Adipocyte (in vitro differentiated cells): Measurements from ENCODE around the gene SKIC2.
"Not testable (repeated sequence)": the region's sequence is repeated elsewhere in the genome, so short reads cannot be mapped to it uniquely, and the experiment has no call there.

Experiments used
- DNase-seq: peaks from one replicate; pipeline ENCODE4 v3.0.0-alpha.2; 2015; ENCODE audit warnings: low read depth
- H3K27me3 ChIP-seq: replicated peaks from 2 replicates; pipeline ENCODE4 v1.7.0; 2013; ENCODE audit warnings: mild to moderate bottlenecking, low read length, moderate library complexity; ENCODE audit not compliant: control insufficient read depth, insufficient read depth
- H3K36me3 ChIP-seq: 2 replicates; pipeline ENCODE4 v1.7.0; 2013; ENCODE audit warnings: low read length, mild to moderate bottlenecking, moderate library complexity; ENCODE audit not compliant: control insufficient read depth, insufficient read depth, severe bottlenecking
- H3K4me1 ChIP-seq: 2 replicates; pipeline ENCODE4 v1.7.0; 2013; ENCODE audit warnings: mild to moderate bottlenecking, low read length, moderate library complexity; ENCODE audit not compliant: control insufficient read depth, insufficient read depth
- H3K4me3 ChIP-seq: 2 replicates; pipeline ENCODE4 v1.7.0; 2013; ENCODE audit warnings: mild to moderate bottlenecking, low read length, moderate library complexity
- H3K9ac ChIP-seq: 2 replicates; pipeline ENCODE4 v1.7.0; 2013; ENCODE audit warnings: mild to moderate bottlenecking, low read length, moderate library complexity
- H3K9me3 ChIP-seq: 2 replicates; pipeline ENCODE4 v1.7.0; 2013; ENCODE audit warnings: mild to moderate bottlenecking, low read length, moderate library complexity; ENCODE audit not compliant: control insufficient read depth

SKIC2 gene

DNA sequence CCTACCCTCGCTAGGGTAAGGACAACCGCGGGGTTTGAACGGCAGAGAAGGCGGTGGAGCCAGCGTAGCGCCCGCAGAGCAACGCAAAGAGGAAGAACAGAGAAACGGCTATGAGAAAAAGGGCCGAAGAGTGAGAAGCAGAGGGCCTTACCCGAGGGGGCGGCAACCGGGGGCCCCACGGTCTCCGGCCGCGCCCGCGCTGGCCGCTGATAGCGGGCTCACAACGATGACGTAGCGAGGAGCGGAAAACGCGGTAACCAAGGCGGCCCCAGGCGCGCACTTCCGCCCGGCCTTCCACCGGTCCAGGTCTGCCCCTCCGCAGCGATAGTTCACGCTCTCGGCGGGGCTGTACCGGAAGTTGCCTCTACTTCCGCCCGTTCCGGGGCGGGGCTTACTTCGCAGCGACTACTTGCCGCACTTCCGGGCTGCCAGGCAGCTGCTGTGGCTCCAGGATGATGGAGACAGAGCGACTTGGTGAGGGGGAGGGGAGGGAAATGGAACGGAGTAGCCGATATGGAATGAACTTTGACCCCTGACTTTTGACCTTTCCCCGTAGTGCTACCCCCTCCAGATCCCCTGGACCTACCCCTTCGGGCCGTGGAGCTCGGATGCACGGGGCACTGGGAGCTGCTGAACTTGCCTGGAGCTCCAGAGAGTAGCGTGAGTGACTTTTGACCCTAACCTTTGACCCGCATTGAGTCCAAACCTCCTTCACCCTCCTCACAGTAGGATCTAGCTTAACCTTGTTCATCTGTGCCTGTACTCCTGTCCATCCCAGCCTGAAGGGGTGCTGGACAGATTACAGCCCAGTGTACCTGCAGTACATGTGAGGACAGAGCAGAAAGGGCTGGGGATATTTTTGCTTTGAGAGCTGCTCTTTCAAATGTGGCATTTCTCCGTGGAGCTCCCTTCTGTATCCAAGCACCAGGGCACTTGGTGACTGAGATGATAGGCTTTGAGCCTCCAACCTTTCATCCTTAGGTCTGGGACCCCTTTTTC, at the start of gene SKIC2, which contains the start of gene NELFE:
SKIC2 (plus strand) TSS at position 435 of the 999 bp plus-strand sequence; CDS start at position 453, 18 bp downstream.
NELFE (minus strand) TSS at position 231 of the 999 bp plus-strand sequence. CDS start 525 bp downstream, outside the sequence.
- H3K36me3 ChIP-seq: peaks cover 64% of the 10 kb centered on the region
- H3K9ac ChIP-seq: peak within 1 kb of the TSS; percentile 99
- peak within 1 kb of the TSS; percentile 99 for H3K4me3 ChIP-seq
- H3K9me3 ChIP-seq: no peaks in the 10 kb centered on the region
- H3K27me3 ChIP-seq: no peaks in the 10 kb centered on the region
- DNase-seq: peak; percentile 99
- peaks cover 18% of the 10 kb centered on the region for H3K4me1 ChIP-seq

DNA sequence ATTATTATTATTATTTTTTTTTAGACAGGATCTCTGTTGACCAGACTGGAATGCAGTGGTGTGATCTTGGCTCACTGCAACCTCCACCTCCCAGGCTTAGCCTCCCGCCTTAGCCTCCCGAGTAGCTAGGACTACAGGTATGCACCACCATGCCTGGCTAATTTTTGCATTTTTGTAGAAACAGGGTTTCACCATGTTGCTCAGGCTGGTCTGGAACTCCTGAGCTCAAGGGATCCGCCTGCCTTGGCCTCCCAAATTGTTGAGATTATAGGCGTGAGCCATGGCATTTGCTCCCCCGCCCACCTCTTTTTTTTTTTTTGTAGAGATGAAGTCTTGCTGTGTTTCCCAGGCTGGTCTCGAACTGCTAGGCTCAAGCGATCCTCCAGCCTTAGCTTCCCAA, 49.7 kb upstream of the SKIC2 start:
- peaks cover 31% of the 10 kb centered on the region for H3K4me1 ChIP-seq
- H3K9me3 ChIP-seq, H3K36me3 ChIP-seq, H3K4me3 ChIP-seq, H3K9ac ChIP-seq, DNase-seq, H3K27me3 ChIP-seq: not testable (repeated sequence)

DNA sequence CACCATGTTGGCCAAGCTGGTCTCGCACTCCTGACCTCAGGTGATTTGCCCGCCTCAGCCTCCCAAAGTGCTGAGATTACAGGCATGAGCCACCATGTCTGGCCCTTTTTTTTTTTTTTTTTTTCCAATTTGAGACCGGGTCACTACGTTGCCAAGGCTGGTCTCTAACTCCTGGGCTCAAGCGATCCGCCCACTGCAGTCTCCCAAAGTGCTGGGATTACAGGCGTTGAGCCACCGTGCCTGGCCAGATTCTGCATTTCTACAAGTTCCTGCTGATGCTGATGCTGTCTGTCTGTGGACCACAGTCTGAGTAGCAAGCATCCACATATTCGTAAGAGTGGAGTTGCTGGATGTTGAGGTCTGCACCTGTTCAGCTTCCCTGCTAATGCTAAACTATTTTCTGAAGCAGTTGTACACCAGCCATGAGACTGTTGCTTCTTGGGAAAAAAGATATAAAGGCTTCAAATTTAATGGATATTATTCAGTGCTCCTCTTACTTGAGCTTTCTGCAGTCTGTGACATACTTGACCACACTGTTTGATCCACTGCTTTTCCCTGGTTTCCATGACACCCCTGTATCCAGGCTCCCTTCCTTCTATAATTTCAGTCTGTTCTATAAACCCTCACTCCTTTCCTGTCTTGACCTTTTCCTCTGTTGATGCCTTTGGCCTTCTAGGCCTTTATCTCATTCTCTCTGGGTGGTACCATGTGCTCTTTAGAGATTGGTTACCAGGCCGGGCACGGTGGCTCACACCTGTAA, 47.0 kb upstream of the SKIC2 start:
- H3K27me3 ChIP-seq: no peaks in the 10 kb centered on the region

DNA sequence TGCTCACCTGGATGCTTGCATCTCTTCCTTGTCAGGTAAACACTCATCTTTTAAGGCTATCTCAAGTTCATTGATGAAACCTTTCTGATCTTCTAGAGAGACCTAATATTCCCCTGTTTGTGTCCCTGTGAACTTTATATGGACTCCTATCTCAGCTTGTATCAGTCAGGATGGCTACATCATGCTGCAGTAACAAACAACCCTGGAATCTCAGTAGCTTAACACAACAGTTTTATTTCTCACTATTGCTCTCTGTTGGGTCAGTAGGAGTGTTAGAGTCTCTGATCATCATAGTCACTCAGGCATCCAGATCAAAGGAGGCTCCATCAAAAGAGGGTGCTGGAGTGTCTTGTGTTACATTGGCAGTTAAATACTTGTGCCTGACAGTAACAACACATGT, 43.6 kb upstream of the SKIC2 start:
- H3K27me3 ChIP-seq: no peaks in the 10 kb centered on the region
- no peak for DNase-seq
- peaks cover 11% of the 10 kb centered on the region for H3K4me1 ChIP-seq
- H3K4me3 ChIP-seq: no peak overlapping the region
- H3K9ac ChIP-seq: no peak overlapping the region
- no peaks in the 10 kb centered on the region for H3K9me3 ChIP-seq
- H3K36me3 ChIP-seq: no peaks in the 10 kb centered on the region

More for the DNA sequence above, 47.0 kb upstream of the SKIC2 start:
- Histone ChIP-seq H3K36me3 (no peaks in the 10 kb centered on the region), H3K9me3 (no peaks in the 10 kb centered on the region), H3K4me1 (peaks cover 29% of the 10 kb centered on the region), H3K9ac (no peak overlapping the region), H3K4me3 (no peak overlapping the region)
- no peak for DNase-seq

DNA sequence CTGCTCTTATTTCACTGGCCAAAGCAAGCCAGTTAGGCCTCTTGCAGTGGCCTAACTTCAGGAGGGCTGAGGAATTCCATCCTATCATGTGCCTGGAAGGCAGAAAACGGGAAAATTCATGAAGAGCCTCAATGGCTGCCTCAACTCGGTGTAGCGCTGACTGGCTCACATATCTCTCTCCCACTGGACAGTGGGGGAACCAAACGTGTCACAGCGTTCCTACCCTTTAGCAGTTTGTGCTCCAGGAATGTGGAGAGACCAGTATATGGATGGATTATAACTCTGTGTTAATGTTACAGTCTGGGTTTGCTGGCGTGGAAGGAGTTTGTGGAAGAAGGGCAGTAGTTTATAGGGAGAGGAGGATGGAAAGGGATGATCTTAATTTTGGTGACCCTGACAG, 43.2 kb upstream of the SKIC2 start:
- no peaks in the 10 kb centered on the region for H3K36me3 ChIP-seq
- no peaks in the 10 kb centered on the region for H3K27me3 ChIP-seq
- no peak overlapping the region for H3K9ac ChIP-seq
- no peak overlapping the region for H3K4me3 ChIP-seq
- H3K4me1 ChIP-seq: peaks cover 10% of the 10 kb centered on the region
- no peaks in the 10 kb centered on the region for H3K9me3 ChIP-seq
- DNase-seq: no peak

DNA sequence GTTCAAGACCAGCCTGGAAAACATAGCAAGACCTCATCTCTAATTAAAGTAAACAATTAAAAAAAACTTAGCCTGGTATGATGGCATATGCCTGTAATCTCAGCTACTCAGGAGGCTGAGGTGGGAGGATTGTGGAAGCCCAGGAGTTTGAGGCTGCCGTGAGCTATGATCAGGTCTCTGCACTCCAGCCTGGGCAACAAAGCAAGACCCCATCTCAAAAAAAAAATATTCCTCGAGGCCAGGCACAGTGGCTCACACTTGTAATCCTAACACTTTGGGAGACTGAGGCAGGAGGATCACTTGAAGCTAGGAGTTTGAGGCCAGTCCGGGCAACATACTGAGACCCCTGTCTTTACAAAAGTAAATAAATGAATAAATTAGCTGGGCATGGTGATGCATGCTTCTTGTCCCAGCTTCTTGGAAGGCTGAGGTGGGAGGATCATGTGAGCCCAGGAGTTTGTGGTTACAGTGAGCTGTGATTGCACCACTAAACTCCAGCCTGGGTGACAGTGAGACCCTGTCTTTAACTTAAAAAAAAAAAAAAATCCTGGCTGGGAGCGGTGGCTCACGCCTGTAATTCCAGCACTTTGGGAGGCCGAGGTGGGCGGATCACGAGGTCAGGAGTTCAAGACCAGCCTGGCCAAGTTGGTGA, 40.8 kb upstream of the SKIC2 start:
- no peaks in the 10 kb centered on the region for H3K9me3 ChIP-seq
- H3K27me3 ChIP-seq: no peaks in the 10 kb centered on the region
- no peak overlapping the region for H3K9ac ChIP-seq
- H3K4me1 ChIP-seq: no peaks in the 10 kb centered on the region
- no peak for DNase-seq
- no peak overlapping the region for H3K4me3 ChIP-seq
- no peaks in the 10 kb centered on the region for H3K36me3 ChIP-seq

DNA sequence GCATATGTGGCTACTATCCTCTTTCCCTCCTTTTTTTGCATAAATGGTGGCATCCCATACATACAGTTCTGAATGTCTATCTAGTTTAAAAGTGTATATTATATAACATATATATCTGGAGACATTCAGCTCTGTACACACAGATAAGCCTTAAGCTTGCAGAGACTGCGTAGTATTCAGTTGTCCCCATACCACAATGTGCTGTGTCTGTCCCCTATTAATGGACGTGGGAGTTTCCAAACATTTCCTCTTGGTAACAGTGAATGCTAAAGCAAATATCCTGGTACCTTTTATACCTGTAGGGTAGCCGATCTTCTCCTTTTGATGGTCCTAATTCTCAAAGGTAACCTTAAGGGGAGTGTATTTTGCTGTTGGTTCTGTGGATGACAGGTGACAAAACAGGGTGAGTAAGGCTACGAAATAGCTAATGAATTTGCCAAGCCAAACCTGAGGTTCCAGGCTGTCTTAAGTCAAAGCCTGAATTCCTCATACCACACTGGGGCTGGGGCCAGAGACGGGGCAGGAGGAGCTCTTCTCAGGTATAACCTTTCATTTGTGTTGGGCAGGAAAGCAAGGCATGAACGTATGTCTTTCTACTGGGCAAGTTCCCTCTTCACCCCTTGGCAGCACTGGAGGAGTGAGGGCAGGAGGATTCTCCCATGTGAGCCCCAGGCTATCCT, 39.2 kb upstream of the SKIC2 start:
- H3K9me3 ChIP-seq: no peaks in the 10 kb centered on the region
- no peak for DNase-seq
- no peak overlapping the region for H3K9ac ChIP-seq
- H3K4me1 ChIP-seq: no peaks in the 10 kb centered on the region
- no peak overlapping the region for H3K4me3 ChIP-seq
- no peaks in the 10 kb centered on the region for H3K36me3 ChIP-seq
- no peaks in the 10 kb centered on the region for H3K27me3 ChIP-seq

DNA sequence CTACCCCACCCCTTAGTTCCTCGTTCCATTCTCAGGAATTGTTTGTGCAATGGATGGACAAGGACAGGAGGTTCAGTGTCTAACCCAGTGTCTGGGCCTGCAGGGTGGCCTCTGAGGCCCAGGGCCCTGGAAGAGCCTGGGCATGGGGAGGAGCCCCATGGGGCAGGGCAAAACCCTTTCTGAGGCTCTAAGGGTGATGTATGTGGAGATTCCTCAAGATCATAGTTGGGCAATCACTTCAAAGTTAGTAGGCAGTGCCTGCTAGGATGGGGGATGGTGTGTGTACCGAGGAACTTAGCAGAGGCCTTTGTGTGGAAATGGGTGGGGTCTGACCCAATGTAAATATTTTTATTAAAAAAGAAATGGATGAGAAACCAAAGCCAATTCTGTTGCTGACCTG, 38.2 kb upstream of the SKIC2 start:
- Histone ChIP-seq H3K27me3 (no peaks in the 10 kb centered on the region), H3K4me3 (no peak overlapping the region), H3K36me3 (no peaks in the 10 kb centered on the region), H3K9ac (no peak overlapping the region), H3K4me1 (no peaks in the 10 kb centered on the region), H3K9me3 (no peaks in the 10 kb centered on the region)
- DNase-seq: peak; percentile 58

DNA sequence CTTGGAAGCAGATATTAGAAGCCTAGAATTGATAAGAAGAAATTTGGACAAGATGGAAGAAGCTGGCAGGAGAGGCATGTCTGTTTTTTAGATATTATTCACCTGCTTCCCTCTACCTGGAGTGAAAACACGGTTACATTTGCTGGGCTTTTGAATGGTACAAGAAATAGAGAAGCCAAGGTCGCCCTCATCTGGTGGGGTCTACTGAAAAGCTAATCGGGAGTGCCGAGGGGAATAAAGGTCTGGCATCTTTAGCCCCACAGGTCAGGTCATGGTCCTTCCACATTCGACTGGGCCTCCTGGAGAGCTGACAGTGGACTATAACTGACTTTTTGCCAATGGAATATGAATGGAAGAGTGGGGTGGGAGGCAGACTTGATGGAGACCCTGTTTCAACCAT, 36.0 kb upstream of the SKIC2 start:
- Histone ChIP-seq H3K36me3 (no peaks in the 10 kb centered on the region), H3K9me3 (peaks cover 3% of the 10 kb centered on the region), H3K4me3 (no peak overlapping the region), H3K27me3 (no peaks in the 10 kb centered on the region), H3K4me1 (peaks cover 12% of the 10 kb centered on the region), H3K9ac (no peak overlapping the region)
- DNase-seq: no peak

DNA sequence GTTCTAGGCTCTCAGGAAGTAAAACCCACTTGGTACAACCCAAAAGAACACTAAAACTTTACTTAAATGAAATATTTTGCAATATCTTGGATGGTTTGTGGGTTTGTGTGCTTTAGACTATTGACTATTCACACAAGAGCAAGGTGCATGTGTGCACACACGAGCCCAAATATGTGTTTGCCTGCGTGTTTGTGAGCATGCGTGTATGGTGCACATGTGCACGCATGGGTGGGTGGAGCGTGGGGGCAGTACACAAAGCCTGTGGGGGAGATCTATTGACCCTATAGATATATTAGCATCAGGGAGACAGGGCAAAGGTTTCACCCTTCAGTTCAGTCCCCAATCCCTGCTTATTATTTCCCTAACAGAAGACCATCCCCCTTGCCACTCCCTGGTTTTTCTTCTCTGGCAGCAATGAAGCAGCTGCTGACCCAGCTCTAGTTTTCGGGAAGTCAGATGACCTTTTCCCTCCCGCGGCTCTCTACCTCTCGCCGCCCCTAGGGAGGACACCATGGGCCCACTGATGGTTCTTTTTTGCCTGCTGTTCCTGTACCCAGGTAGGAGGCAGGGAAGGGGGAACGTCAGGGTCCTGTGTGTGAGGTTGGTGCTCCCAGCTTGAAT, 31.6 kb upstream of the SKIC2 start, which contains the start of gene C2:
C2 (plus strand) TSS at position 476 of the 621 bp plus-strand sequence; CDS start at position 512, 36 bp downstream.
- Histone ChIP-seq H3K4me1 (peaks cover 16% of the 10 kb centered on the region), H3K4me3 (peak within 1 kb of the TSS; percentile 73), H3K9me3 (peaks cover 3% of the 10 kb centered on the region), H3K9ac (peak within 1 kb of the TSS; percentile 65), H3K36me3 (no peaks in the 10 kb centered on the region), H3K27me3 (no peaks in the 10 kb centered on the region)
- DNase-seq: no peak
